ENCODE data around the gene SLC25A25.
"Not testable (repeated sequence)": the region's sequence is repeated elsewhere in the genome, so short reads cannot be mapped to it uniquely, and the experiment has no call there.

The SLC25A25 gene

DNA sequence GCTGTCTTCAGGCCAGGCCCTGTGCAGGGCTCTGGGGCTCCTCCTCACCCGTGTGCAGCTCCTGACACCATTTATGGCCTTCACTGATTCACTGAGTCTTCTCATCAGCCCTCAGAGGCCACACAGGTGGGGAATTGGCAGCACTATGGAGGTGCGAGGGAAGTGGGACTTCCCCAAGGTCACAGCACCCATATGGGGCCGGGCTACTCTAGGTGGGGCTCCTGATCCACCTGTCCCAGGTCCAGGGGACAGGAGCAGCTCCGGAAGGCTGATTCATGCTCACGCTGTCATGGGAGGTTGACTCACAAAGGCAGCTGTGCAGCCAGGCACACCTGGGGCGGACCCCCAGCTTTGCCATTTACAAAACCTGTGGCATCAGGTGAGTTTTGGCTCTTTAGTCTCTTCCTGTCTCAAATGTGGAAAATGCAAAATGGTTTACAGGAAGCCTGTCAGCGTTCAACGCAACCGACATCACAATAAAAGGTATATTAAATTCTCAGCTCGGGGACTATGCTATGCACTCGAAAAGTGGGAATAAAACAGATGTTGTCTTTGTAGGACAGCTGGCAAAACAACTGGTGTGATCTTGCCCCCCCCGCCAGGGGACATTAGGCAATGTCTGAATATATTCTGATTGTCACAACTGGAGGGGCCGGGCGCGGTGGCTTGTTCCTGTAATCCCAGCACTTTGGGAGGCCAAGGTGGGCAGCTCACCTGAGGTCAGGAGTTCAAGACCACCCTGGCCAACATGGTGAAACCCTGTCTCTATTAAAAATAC lies 15.9 kb upstream of the SLC25A25 start:
- DNase-seq (ENCODE audit: low read depth): no peak

DNA sequence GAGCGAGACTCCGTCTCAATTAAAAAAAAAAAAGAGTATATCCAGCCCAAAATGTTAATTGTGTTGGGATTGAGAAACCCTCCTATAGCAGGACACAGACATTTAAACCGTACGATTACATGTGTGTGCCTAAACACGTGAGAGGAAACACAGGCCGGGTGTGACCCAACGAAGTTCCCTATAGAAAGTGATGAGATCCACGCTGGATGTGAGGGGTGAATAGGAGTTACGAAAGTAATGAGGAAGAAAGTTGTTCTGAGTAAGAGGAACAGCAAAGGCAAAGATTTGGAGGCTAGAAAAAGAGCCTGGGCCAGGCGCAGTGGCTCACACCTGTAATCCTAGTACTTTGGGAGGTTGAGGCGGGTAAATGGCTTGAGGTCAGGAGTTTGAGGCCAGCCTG lies 14.5 kb upstream of the SLC25A25 start:
- no peak for DNase-seq (ENCODE audit: low read depth)

GRCh38 chr9:128054087-128054486 lies 13.9 kb upstream of the SLC25A25 start:
- no peak for DNase-seq (ENCODE audit: low read depth)

DNA sequence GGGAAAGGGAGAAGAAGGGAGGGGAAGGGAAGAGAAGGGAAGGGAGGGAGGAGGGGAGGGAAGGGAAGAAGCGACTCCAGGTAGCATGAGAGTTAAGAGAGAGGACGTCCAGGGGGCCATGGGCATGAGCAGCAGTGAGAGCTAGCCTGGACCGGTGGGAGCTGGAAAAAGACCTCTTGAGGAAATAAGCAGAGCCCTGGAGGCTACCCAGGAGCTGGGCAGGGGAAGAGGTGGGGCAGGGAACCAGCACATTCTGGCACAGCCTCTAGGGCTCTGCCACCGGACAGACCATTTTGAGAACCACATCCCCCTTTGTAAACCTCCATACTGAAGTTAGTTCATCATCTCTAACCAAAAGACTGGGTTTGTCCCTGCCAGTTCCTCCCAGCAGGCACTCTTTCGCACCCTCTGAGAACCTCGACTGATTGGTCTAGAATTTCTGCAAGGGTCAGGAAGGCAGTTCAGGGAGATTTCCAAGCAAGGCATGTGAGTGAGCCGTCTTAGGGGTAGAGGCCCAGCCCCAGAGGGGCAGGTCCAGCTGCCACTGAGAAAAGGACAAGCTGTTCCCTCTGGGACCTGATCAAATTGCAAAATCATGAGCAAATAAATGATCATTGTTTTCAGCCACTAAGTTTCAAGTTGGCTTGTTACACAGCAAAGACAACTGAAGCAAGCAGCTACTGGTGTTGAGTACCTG lies 12.5 kb upstream of the SLC25A25 start:
- DNase-seq (ENCODE audit: low read depth): no peak

DNA sequence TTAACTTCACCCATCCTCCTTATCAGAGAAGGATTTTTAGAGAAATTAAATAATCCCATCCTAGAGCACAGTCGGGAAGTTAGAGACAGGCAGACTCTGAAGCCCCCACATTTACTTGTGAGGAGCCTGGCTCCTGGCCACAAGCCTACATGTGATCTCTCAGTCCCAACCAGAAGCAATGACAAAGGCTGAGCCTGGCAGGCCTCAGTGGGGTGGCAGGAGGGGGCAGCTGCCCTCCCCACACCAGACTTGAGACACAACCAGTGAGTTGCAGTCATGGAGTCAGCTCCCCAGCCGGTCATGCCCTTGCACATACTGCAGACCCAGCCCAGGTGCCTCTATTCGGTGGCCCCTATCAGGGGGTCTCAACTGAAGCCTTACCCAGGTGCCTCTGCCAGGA lies 11.9 kb upstream of the SLC25A25 start:
- DNase-seq (ENCODE audit: low read depth): no peak

DNA sequence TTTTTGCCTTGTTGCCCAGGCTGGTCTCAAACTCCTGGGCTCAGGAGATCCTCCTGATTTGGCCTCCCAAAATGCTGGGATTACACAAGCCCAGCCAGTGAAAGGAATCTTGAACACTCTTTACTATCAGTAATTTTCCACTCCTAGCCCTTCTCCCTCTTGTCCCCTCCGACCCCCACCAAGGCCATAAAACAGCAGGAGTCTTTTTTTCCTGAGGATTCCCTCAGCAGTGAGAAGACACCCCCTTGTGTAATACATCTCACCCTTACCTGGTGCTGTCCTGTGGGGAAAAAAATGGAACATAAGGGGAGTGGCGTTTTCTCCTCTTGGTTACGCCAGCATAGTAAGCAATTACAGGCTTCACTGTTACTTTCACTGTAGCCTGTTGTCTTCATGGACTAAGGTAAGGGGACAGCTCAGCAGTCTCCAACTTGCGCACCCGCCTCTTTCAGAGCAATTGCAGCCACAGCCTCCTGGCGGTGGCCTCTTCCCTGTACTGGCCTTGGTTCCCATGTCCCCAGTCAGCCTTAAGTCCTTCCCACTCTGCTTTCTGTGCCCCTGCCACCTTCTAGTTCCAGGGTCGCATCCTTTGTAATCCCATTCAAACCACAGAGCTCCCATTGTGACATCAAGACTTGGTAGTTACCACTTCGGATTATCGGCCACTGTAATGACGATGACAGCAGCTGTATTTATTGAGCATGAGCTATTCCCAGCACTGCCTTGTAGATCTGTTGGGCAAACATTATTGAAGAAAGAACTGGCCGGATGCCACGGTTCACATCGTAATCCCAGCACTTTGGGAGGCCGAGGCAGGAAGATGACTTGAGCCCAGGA lies 10.9 kb upstream of the SLC25A25 start:
- DNase-seq (ENCODE audit: low read depth): no peak

DNA sequence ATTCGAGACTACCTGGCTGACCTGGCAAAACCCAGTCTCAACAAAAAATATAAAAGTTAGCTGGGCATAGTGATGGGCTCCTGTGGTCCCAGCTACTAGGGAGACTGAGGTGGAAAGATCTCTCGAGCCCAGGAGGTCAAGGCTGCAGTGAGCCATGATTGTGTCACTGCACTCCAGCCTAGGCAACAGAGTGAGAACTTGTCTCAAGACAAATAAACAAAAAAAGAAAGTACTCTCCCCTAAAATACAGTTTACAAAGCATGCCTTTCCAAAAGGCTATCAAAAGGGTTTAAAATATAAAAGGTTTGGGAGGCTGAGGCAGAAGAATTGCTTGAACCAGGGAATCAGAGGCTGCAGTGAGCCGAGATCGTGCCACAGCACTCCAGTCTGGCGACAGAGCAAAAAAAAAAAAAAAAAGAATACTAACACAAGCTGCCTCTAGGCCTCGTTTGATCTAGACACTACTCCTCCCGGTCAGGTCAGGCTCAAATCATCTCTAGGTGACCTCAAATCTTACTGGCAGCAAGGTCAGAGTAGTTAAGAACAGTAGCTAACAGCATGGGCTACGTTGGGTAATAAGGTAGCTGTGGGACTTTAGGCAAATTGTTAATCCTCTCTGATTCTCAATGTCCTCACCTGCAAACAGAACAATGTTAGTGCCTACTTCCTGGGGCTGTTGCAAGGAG lies 10.2 kb upstream of the SLC25A25 start:
- DNase-seq (ENCODE audit: low read depth): no peak

- DNase-seq (ENCODE audit: low read depth): no peak
These were observed 8.6 kb upstream of the SLC25A25 start for GRCh38 chr9:128059365-128059983.

- no peak for DNase-seq (ENCODE audit: low read depth)
These were observed 6.6 kb upstream of the SLC25A25 start for GRCh38 chr9:128061275-128061960.

GRCh38 chr9:128062279-128062678 lies 5.8 kb upstream of the SLC25A25 start:
- no peak for DNase-seq (ENCODE audit: low read depth)

DNA sequence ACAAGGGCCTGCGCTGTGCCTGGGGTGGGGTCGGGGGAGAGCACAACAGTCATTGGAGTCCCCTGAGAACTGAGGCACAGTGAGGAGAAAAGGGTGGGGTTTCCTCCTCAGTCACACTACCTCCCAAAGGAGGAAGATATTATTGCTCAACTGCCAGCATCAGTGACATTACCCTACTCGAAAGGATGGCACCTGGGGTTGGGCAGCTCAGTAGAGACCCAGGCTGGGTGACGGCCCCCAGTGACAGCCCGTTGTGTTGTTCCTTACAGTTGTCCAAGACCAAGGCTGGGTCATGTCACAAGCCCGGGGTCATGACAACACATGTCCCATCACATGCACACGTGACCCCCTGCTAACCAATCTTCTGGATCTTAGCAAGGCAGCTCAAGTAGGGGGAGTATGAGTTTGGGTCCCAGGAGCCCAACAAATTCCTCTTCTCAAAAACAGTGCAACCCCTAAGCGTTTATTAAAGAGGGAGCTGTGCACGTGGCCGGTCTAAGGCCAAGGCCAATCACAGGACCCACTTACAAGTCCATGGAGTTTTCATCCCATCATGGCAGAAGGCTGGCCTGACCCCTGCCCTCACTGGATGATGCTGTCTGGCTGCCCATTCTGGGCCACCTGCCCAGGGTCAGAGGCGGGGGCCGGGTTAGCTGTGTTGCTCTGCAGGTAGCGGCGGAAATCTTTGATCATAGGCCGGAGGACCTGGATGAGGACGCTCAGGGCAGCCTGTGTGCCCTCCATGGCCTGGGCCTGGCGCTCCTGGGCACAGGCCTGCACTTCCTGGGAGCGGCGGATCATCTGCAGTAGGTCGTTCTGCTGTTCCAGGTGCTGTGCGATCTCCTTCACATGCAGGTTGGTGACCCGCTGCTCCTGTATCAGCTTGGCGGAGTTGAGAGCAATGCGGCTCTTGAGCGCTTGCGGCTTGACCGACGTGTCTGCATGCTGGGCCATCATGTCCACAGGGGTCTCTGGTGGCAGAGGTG lies 4.9 kb upstream of the SLC25A25 start:
- DNase-seq (ENCODE audit: low read depth): no peak

GRCh38 chr9:128065907-128066712 lies 1.9 kb upstream of the SLC25A25 start:
- DNase-seq (ENCODE audit: low read depth): no peak

GRCh38 chr9:128066713-128067644 lies 1.1 kb upstream of the SLC25A25 start, which contains the start of gene NAIF1:
Gene NAIF1, minus strand, starts transcription at chr9:128067320. Its CDS starts 219 bp downstream, at chr9:128067101.
- DNase-seq (ENCODE audit: low read depth): peak; percentile 93

DNA sequence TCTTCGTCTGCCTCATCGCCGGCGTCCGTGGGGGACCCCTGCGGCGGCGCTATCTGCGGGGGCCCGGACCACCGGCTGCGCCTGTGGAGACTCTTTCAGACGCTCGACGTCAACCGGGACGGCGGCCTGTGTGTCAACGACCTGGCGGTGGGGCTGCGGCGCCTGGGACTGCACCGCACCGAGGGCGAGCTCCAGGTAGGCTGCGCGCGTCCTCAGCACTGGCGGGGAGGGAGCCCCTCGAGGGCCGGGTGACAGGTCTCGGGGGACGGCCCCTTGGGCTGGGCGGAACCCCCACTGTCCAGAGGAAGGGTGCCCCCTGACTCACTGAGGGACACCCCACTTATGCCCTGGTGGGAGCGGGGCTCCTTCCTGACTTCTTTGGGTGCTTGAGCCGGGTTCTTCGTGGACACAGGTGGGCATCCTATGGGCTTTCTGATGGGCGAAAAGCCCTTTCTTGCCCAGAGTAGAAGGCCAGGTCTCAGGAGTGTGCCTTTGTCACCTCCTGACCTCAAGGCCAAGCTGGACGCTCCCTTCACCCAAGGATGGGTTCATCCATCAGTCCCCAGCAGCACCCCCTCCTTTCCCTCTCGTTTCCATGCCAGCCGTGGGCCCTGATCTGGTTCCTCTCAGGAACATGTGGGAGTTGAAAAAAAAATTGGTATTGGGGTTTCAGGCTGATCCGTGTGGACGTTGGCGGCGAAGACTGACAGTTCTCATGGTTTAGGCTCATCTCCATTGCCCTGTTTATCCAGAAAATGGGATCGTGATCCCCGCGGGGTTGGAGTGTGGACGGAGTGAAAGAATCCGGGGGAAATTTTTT lies 564 bp downstream of the SLC25A25 start:
- DNase-seq (ENCODE audit: low read depth): peak; percentile 40

- no peak for DNase-seq (ENCODE audit: low read depth)
These were observed 2.8 kb downstream of the SLC25A25 start for GRCh38 chr9:128070874-128071273.

DNA sequence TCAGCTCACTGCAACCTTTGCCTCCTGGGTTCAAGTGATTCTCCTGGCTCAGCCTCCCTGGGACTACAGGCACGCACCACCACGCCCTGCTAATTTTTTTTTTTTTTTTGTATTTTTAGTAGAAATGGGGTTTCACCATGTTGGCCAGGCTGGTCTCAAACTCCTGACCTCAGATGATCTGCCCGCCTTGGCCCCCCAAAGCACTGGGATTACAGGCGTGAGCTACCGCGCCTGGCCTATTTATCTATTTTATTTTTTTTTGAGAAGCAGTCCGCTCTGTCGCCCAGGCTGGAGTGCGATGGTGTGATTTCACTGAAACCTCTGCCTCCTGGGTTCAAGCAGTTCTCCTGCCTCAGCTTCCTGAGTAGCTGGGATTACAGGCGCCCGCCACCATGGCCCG lies 3.4 kb downstream of the SLC25A25 start:
- DNase-seq (ENCODE audit: low read depth): not testable (repeated sequence)

Data from T-helper 22 cell (primary cell).